Kidney epithelial cell (primary cell): ENCODE measurements around the gene MAP3K14. TPM values are rescaled to one million over a fixed set of nuclear protein-coding genes. Genes with fewer than 3 reads are reported as not detected.
A peak's percentile ranks its signal among the peaks of the same experiment; 100 is the strongest.

Experiments
- DNase-seq: peaks from one replicate; pipeline ENCODE4 v3.0.0-alpha.2; 2010; ENCODE audit warnings: low read depth
- H3K27me3 ChIP-seq: 2 replicates; pipeline ENCODE4 v1.6.0; 2011; ENCODE audit warnings: low read length; ENCODE audit not compliant: control insufficient read depth, insufficient read depth
- H3K36me3 ChIP-seq: 2 replicates; pipeline ENCODE4 v1.5.1; 2011; ENCODE audit warnings: low read length; ENCODE audit not compliant: control insufficient read depth, insufficient read depth
- H3K4me3 ChIP-seq: 2 replicates; pipeline ENCODE4 v1.5.1; 2011; ENCODE audit warnings: low read depth, mild to moderate bottlenecking, control low read depth, low read length
- CTCF ChIP-seq: IDR thresholded peaks from 2 replicates; pipeline ENCODE4 v1.5.1; 2011; ENCODE audit warnings: mild to moderate bottlenecking, moderate library complexity, low read length, control low read depth, inconsistent platforms; ENCODE audit not compliant: insufficient read depth, poor library complexity, severe bottlenecking
- total RNA-seq: library from RNA; depleted of rRNA; stranded (reverse); fragments of >200 nt; gene quantifications from 2 replicates; pipeline ENCODE4 v1.2.3, GENCODE V29; 2015

MAP3K14 gene
- total RNA-seq, 1 donor from 2014 or later: 3.8 TPM

- DNase-seq: no peak
- Histone ChIP-seq H3K36me3 (no peaks in the 10 kb centered on the region), H3K27me3 (peaks cover 2% of the 10 kb centered on the region), H3K4me3 (no peak overlapping the region)
- TF ChIP-seq CTCF: no peak
These were observed 74.8 kb downstream of the MAP3K14 start for GRCh38 chr17:45242029-45242414.

- TF ChIP-seq CTCF: no peak
- DNase-seq: no peak
- peak overlapping the region; percentile 29 for H3K4me3 ChIP-seq
- H3K36me3 ChIP-seq: no peaks in the 10 kb centered on the region
- H3K27me3 ChIP-seq: peaks cover 2% of the 10 kb centered on the region
These were observed 75.3 kb downstream of the MAP3K14 start for GRCh38 chr17:45241328-45242028.

GRCh38 chr17:45240905-45241327 is 75.9 kb downstream of the MAP3K14 start:
- Histone ChIP-seq H3K27me3 (peaks cover 2% of the 10 kb centered on the region), H3K36me3 (no peaks in the 10 kb centered on the region), H3K4me3 (peak overlapping the region; percentile 29)
- no peak for TF ChIP-seq CTCF
- DNase-seq: no peak

GRCh38 chr17:45238155-45238774 is 78.6 kb downstream of the MAP3K14 start:
- DNase-seq: no peak
- no peak overlapping the region for H3K4me3 ChIP-seq
- no peak for TF ChIP-seq CTCF

GRCh38 chr17:45237686-45238085 is 79.1 kb downstream of the MAP3K14 start:
- no peak for TF ChIP-seq CTCF
- Histone ChIP-seq H3K27me3 (peaks cover 2% of the 10 kb centered on the region), H3K36me3 (no peaks in the 10 kb centered on the region), H3K4me3 (no peak overlapping the region)
- no peak for DNase-seq

More at GRCh38 chr17:45238155-45238774, 78.6 kb downstream of the MAP3K14 start:
- H3K36me3 ChIP-seq: no peaks in the 10 kb centered on the region
- H3K27me3 ChIP-seq: peaks cover 2% of the 10 kb centered on the region
